ENCODE data around the gene HOXB6.

HOXB6 gene

GRCh38 chr17:48564188-48565021 lies 40.4 kb downstream of the HOXB6 start:
- no peak for DNase-seq

- no peak for DNase-seq
Measured at GRCh38 chr17:48563867-48564187, 41.0 kb downstream of the HOXB6 start.

GRCh38 chr17:48563385-48563838 lies 41.4 kb downstream of the HOXB6 start:
- no peak for DNase-seq

- no peak for DNase-seq
Measured at GRCh38 chr17:48562934-48563333, 41.9 kb downstream of the HOXB6 start.

GRCh38 chr17:48561884-48562810 lies 42.6 kb downstream of the HOXB6 start:
- no peak for DNase-seq

GRCh38 chr17:48559840-48560817 lies 44.7 kb downstream of the HOXB6 start:
- no peak for DNase-seq

GRCh38 chr17:48559122-48559839 lies 45.5 kb downstream of the HOXB6 start:
- DNase-seq: no peak

- DNase-seq: no peak
Measured at GRCh38 chr17:48558831-48559121, 46.0 kb downstream of the HOXB6 start.

- DNase-seq: no peak
Measured at GRCh38 chr17:48558057-48558830, 46.5 kb downstream of the HOXB6 start.

- no peak for DNase-seq
Measured at GRCh38 chr17:48556576-48557401, 48.0 kb downstream of the HOXB6 start.

GRCh38 chr17:48556229-48556575 lies 48.6 kb downstream of the HOXB6 start:
- DNase-seq: no peak

GRCh38 chr17:48555258-48556228 lies 49.2 kb downstream of the HOXB6 start:
- DNase-seq: no peak

- no peak for DNase-seq
Measured at GRCh38 chr17:48554412-48555257, 50.2 kb downstream of the HOXB6 start.

GRCh38 chr17:48553826-48554225 lies 51.0 kb downstream of the HOXB6 start:
- no peak for DNase-seq

GRCh38 chr17:48553190-48553547 lies 51.6 kb downstream of the HOXB6 start:
- no peak for DNase-seq

- no peak for DNase-seq
Measured at GRCh38 chr17:48552466-48553189, 52.2 kb downstream of the HOXB6 start.

GRCh38 chr17:48551596-48552465 lies 53.0 kb downstream of the HOXB6 start:
- no peak for DNase-seq

Measured in OCI-M1 (cell line).